Hepatocyte (in vitro differentiated cells): Measurements from ENCODE around the gene TSPYL4.

Source experiments
- EZH2 ChIP-seq: fragments of 200-600 bp; sonication (generic); IDR thresholded peaks from 2 replicates; pipeline ENCODE4 v1.6.1; 2016; ENCODE audit warnings: antibody characterized with exemption, mild to moderate bottlenecking, borderline replicate concordance
- EZH2phosphoT487 ChIP-seq: fragments of 200-600 bp; sonication (generic); IDR thresholded peaks from one replicate; pipeline ENCODE4 v1.6.1; 2018; ENCODE audit warnings: antibody characterized with exemption, mild to moderate bottlenecking, low read depth, moderate library complexity; ENCODE audit not compliant: unreplicated experiment, severe bottlenecking
- TF ChIP-seq, protein P1 (sequence below): fragments of 200-600 bp; sonication (generic); IDR thresholded peaks from 2 replicates; pipeline ENCODE4 v1.5.1; 2016; ENCODE audit warnings: antibody characterized with exemption, mild to moderate bottlenecking; ENCODE audit not compliant: poor library complexity

DNA sequence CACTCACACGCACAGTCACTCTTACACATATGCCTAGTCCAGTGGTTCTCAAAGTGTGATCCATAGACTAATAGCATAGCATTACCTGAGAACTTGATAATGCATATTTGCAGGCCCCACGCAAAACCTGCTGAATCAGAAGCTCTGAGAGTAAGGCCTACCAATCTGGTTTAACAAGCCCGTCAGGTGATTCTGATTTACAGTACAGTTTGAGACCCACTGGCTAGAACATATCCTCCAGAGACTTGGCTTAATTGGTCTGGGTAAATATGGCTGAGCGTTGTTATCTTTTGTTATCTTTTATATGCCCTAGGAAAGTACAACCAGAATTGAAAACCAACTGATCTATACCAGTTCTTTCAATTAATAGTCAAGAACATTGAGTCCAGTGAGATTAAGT, 9.6 kb downstream of the TSPYL4 start:
- TF ChIP-seq, protein P1, sequence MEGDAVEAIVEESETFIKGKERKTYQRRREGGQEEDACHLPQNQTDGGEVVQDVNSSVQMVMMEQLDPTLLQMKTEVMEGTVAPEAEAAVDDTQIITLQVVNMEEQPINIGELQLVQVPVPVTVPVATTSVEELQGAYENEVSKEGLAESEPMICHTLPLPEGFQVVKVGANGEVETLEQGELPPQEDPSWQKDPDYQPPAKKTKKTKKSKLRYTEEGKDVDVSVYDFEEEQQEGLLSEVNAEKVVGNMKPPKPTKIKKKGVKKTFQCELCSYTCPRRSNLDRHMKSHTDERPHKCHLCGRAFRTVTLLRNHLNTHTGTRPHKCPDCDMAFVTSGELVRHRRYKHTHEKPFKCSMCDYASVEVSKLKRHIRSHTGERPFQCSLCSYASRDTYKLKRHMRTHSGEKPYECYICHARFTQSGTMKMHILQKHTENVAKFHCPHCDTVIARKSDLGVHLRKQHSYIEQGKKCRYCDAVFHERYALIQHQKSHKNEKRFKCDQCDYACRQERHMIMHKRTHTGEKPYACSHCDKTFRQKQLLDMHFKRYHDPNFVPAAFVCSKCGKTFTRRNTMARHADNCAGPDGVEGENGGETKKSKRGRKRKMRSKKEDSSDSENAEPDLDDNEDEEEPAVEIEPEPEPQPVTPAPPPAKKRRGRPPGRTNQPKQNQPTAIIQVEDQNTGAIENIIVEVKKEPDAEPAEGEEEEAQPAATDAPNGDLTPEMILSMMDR: no peak
- no peak for TF ChIP-seq EZH2
- no peak for TF ChIP-seq EZH2phosphoT487
